Kidney (tissue), 14 donors: ENCODE measurements around the gene POR. TPM values are rescaled to one million over a fixed set of nuclear protein-coding genes. Genes with fewer than 3 reads are reported as not detected.
A peak's percentile ranks its signal among the peaks of the same experiment; 100 is the strongest.

Experiments
- DNase-seq, 5 donors: peaks; one replicate each; pipeline ENCODE4 v3.0.0-alpha.2; 2013 to 2020
- FAIRE-seq: peaks from 2 replicates; lab custom pipeline; 2012; peaks lifted over from hg19 to GRCh38; lab: Jason Lieb, UNC
- H3K27ac ChIP-seq, 2 donors: one replicate each; pipeline ENCODE4 v1.7.0; 2013; ENCODE audit warnings: low read depth in 2 of 2, low read length in 2 of 2, inconsistent platforms in 1 of 2
- H3K27me3 ChIP-seq: one replicate; pipeline ENCODE4 v1.7.1; 2013; ENCODE audit warnings: low read length, inconsistent platforms; ENCODE audit not compliant: control insufficient read depth, insufficient read depth
- H3K36me3 ChIP-seq, 3 donors: one replicate each; pipeline versions ENCODE4 v1.7.0 to v1.7.1; 2013; ENCODE audit warnings: low read length in 3 of 3, control low read depth in 1 of 3, inconsistent platforms in 1 of 3; ENCODE audit not compliant: insufficient read depth in 3 of 3, control insufficient read depth in 2 of 3
- H3K4me1 ChIP-seq, 3 donors: one replicate each; pipeline versions ENCODE4 v1.7.0 to v1.7.1; 2013; ENCODE audit warnings: low read length in 3 of 3, inconsistent platforms in 1 of 3, low read depth in 1 of 3; ENCODE audit not compliant: control insufficient read depth in 2 of 3, insufficient read depth in 2 of 3
- H3K4me3 ChIP-seq, 3 donors: one replicate each; pipeline versions ENCODE4 v1.7.0 to v1.8.1; 2013; ENCODE audit warnings: low read length in 3 of 3, control low read depth in 1 of 3, inconsistent platforms in 1 of 3
- H3K9ac ChIP-seq, 3 donors: one replicate each; pipeline versions ENCODE4 v1.7.0 to v1.7.1; 2013; ENCODE audit warnings: low read length in 3 of 3, control low read depth in 1 of 3, inconsistent platforms in 1 of 3
- H3K9me3 ChIP-seq, 3 donors: one replicate each; pipeline versions ENCODE4 v1.7.0 to v1.7.1; 2013; ENCODE audit warnings: low read length in 3 of 3, control low read depth in 1 of 3, inconsistent platforms in 1 of 3; ENCODE audit not compliant: control insufficient read depth in 2 of 3, insufficient read depth in 1 of 3
- CTCF ChIP-seq: IDR thresholded peaks from 3 replicates; pipeline ENCODE4 v1.5.1; 2012; ENCODE audit warnings: mild to moderate bottlenecking, moderate library complexity, borderline replicate concordance; ENCODE audit not compliant: insufficient read depth; ENCODE audit errors: extremely low read depth
- intact Hi-C: fragments of 100-400 bp; cut with DNase I; formaldehyde crosslinking; loops from one replicate; pipeline ENCODE4 v1.11.1; 2022
- polyA plus RNA-seq: library from polyadenylated mRNA; stranded (reverse); fragments of 350-450 nt; fragmentation: Illumina TruSeq; extraction: RNeasy Lipid Tissue Mini Kit (QIAGEN cat#74804); gene quantifications from one replicate; pipeline ENCODE4 v1.2.3, GENCODE V29; 2014; ENCODE audit warnings: low read depth, low replicate concordance; ENCODE audit not compliant: insufficient read depth
- total RNA-seq: library from RNA; stranded (reverse); fragmentation: NEBNext Ultra II Directional; extraction: Animal tissue kit (Norgen Biotek cat#: 25700); gene quantifications from one replicate; pipeline ENCODE4 v1.2.1, GENCODE V29; 2021
- donor health status: control.
- donor health status: control.
- donor health status: control.
- donor health status: control.
- donor health status: control.
- donor health status: DM: yes; HTN: yes; CAD: no.
- donor health status: Normal renal cell carcinoma (clear cell type).

POR gene
- total and polyA plus RNA-seq, 2 donors from 2014 or later = 122 to 130 TPM

- DNase-seq (peak; percentile 45 to 87 (median 75)), FAIRE-seq (no peak)
- H3K9me3 ChIP-seq = no peaks in the 10 kb centered on the region
- no peaks in the 10 kb centered on the region for H3K27me3 ChIP-seq
- intact Hi-C loops = loop anchor here (5.0 kb wide), 1 partner anchor 40 kb away; the partner anchor contains the start of gene POR
- no peak overlapping the region for H3K4me3 ChIP-seq
- peak overlapping the region in 1 of 2 donors; percentile 43 for H3K27ac ChIP-seq
- no peak overlapping the region for H3K9ac ChIP-seq
- peaks cover 0 to 17% (median 14%) of the 10 kb centered on the region in 3 donors for H3K36me3 ChIP-seq
- H3K4me1 ChIP-seq = peaks cover 0 to 14% (median 12%) of the 10 kb centered on the region in 3 donors
- TF ChIP-seq CTCF = no peak
Observed at GRCh38 chr7:75957021-75957736, 42.2 kb downstream of the POR start.

- Histone ChIP-seq H3K36me3 (peaks cover 0 to 15% (median 12%) of the 10 kb centered on the region in 3 donors), H3K4me3 (no peak overlapping the region), H3K27me3 (no peaks in the 10 kb centered on the region), H3K4me1 (peaks cover 0 to 24% (median 19%) of the 10 kb centered on the region in 3 donors), H3K9ac (no peak overlapping the region), H3K27ac (peak overlapping the region in 1 of 2 donors; percentile 3), H3K9me3 (no peaks in the 10 kb centered on the region)
- FAIRE-seq = no peak
- no peak for TF ChIP-seq CTCF
- intact Hi-C loops = loop anchor here (5.0 kb wide), 1 partner anchor 42 kb away; the partner anchor contains the start of gene POR
- DNase-seq = no peak
Observed at GRCh38 chr7:75958802-75959543, 44.0 kb downstream of the POR start.

GRCh38 chr7:75960372-75960771, 45.4 kb downstream of the POR start:
- H3K27me3 ChIP-seq = no peaks in the 10 kb centered on the region
- FAIRE-seq (no peak), DNase-seq (peak in 1 of 5 donors; percentile 40)
- intact Hi-C loops = no loop called here
- peaks cover 0 to 11% (median 9%) of the 10 kb centered on the region in 3 donors for H3K36me3 ChIP-seq
- TF ChIP-seq CTCF = no peak
- no peak overlapping the region for H3K4me3 ChIP-seq
- H3K27ac ChIP-seq = no peak overlapping the region
- H3K4me1 ChIP-seq = peaks cover 0 to 28% (median 19%) of the 10 kb centered on the region in 3 donors
- H3K9me3 ChIP-seq = no peaks in the 10 kb centered on the region
- no peak overlapping the region for H3K9ac ChIP-seq
